ENCODE data around the gene TBCA. TPM values are rescaled to one million over a fixed set of nuclear protein-coding genes. Genes with fewer than 3 reads are reported as not detected.

Gene TBCA
- total and polyA plus RNA-seq, 2 experiments from 2014 or later, result 60.1 to 257 TPM

GRCh38 chr5:77734885-77735284 is 41.3 kb downstream of the TBCA start:
- Histone ChIP-seq H3K36me3 (ENCODE audit: low read depth) (no peaks in the 10 kb centered on the region), H3K27ac (no peak overlapping the region), H3K4me1 (ENCODE audit: insufficient read depth) (no peaks in the 10 kb centered on the region), H3K4me3 (no peak overlapping the region), H3K79me2 (ENCODE audit: insufficient read depth) (peaks cover 100% of the 10 kb centered on the region), H4K20me1 (ENCODE audit: insufficient read depth) (peaks cover 16% of the 10 kb centered on the region; the same call in 1 of the 2 replicates), H3F3A (ENCODE audit: insufficient read depth) (no peaks in the 10 kb centered on the region), H3K27me3 (replicated peaks; ENCODE audit: insufficient read depth) (no peaks in the 10 kb centered on the region), H3K4me2 (ENCODE audit: unreplicated experiment) (no peak overlapping the region), H2AFZ (no peak overlapping the region), H3K9ac (no peak overlapping the region), H3K9me2 (ENCODE audit: insufficient read depth) (no peaks in the 10 kb centered on the region), H3K9me3 (ENCODE audit: low read depth) (no peaks in the 10 kb centered on the region)
- DNase-seq, result no peak
- WGBS, 2 experiments (ENCODE audit: low coverage in 1 of 2, low lambda C conversion rate in 2 of 2, missing lambda C conversion rate in 2 of 2), result 99 to 100% methylated on average over 2 of the region's 2 CpGs
- in situ Hi-C loops (cut with MboI), result no loop called here
- TF ChIP-seq EZH2phosphoT487 (IDR thresholded peaks at IDR 0.05; ENCODE audit: insufficient read depth, low read depth), result no peak

GRCh38 chr5:77733130-77733529 is 43.0 kb downstream of the TBCA start:
- in situ Hi-C loops (cut with MboI), result no loop called here
- H3K36me3 ChIP-seq (ENCODE audit: low read depth), result no peaks in the 10 kb centered on the region
- no peak overlapping the region for H3K27ac ChIP-seq
- H4K20me1 ChIP-seq (ENCODE audit: insufficient read depth), result peaks cover 17% of the 10 kb centered on the region; the same call in 1 of the 2 replicates
- H3K4me1 ChIP-seq (ENCODE audit: insufficient read depth), result no peaks in the 10 kb centered on the region
- no peaks in the 10 kb centered on the region for H3K27me3 ChIP-seq (replicated peaks; ENCODE audit: insufficient read depth)
- 97% methylated on average over 3 of the region's 3 CpGs for WGBS, 2 experiments (ENCODE audit: low coverage in 1 of 2, low lambda C conversion rate in 2 of 2, missing lambda C conversion rate in 2 of 2)
- no peak overlapping the region for H2AFZ ChIP-seq
- H3K9me2 ChIP-seq (ENCODE audit: insufficient read depth), result no peaks in the 10 kb centered on the region
- H3F3A ChIP-seq (ENCODE audit: insufficient read depth), result no peaks in the 10 kb centered on the region
- H3K4me3 ChIP-seq, result no peak overlapping the region
- H3K9ac ChIP-seq, result no peak overlapping the region
- TF ChIP-seq EZH2phosphoT487 (IDR thresholded peaks at IDR 0.05; ENCODE audit: insufficient read depth, low read depth), result no peak
- no peak for TF ChIP-seq EZH2 (IDR thresholded peaks at IDR 0.05; ENCODE audit: insufficient read depth, poor library complexity, severe bottlenecking)
- peaks cover 100% of the 10 kb centered on the region for H3K79me2 ChIP-seq (ENCODE audit: insufficient read depth)
- no peaks in the 10 kb centered on the region for H3K9me3 ChIP-seq (ENCODE audit: low read depth)
- no peak overlapping the region for H3K4me2 ChIP-seq (ENCODE audit: unreplicated experiment)
- DNase-seq, result no peak

- Histone ChIP-seq H3K9ac (no peak overlapping the region), H3K4me1 (ENCODE audit: insufficient read depth) (no peaks in the 10 kb centered on the region), H3K27ac (no peak overlapping the region), H4K20me1 (ENCODE audit: insufficient read depth) (0 out of 2 replicates have a peak, but pooled peaks cover 14% of the 10 kb centered on the region), H3K4me2 (ENCODE audit: unreplicated experiment) (no peak overlapping the region), H3K27me3 (replicated peaks; ENCODE audit: insufficient read depth) (no peaks in the 10 kb centered on the region), H3K36me3 (ENCODE audit: low read depth) (no peaks in the 10 kb centered on the region), H3K4me3 (no peak overlapping the region), H3K9me2 (ENCODE audit: insufficient read depth) (no peaks in the 10 kb centered on the region), H2AFZ (no peak overlapping the region), H3K9me3 (ENCODE audit: low read depth) (no peaks in the 10 kb centered on the region), H3K79me2 (ENCODE audit: insufficient read depth) (peaks cover 98% of the 10 kb centered on the region), H3F3A (ENCODE audit: insufficient read depth) (no peaks in the 10 kb centered on the region)
- in situ Hi-C loops (cut with MboI), result no loop called here
- no peak for DNase-seq
- WGBS, 2 experiments (ENCODE audit: low coverage in 1 of 2, low lambda C conversion rate in 2 of 2, missing lambda C conversion rate in 2 of 2), result 84 to 86% methylated on average over 3 of the region's 3 CpGs
- TF ChIP-seq EZH2 (IDR thresholded peaks at IDR 0.05; ENCODE audit: insufficient read depth, poor library complexity, severe bottlenecking) (no peak), EZH2phosphoT487 (IDR thresholded peaks at IDR 0.05; ENCODE audit: insufficient read depth, low read depth) (no peak)
These were observed 48.9 kb downstream of the TBCA start for GRCh38 chr5:77727190-77727589.

- no peak overlapping the region for H3K4me2 ChIP-seq (ENCODE audit: unreplicated experiment)
- no peaks in the 10 kb centered on the region for H3K27me3 ChIP-seq (replicated peaks; ENCODE audit: insufficient read depth)
- no peak overlapping the region for H3K4me3 ChIP-seq
- peaks cover 98% of the 10 kb centered on the region for H3K79me2 ChIP-seq (ENCODE audit: insufficient read depth)
- H3K9me3 ChIP-seq (ENCODE audit: low read depth), result no peaks in the 10 kb centered on the region
- 83 to 84% methylated on average over 7 of the region's 7 CpGs for WGBS, 2 experiments (ENCODE audit: low coverage in 1 of 2, low lambda C conversion rate in 2 of 2, missing lambda C conversion rate in 2 of 2)
- no peak for DNase-seq
- no peaks in the 10 kb centered on the region for H3K36me3 ChIP-seq (ENCODE audit: low read depth)
- H3K27ac ChIP-seq, result no peak overlapping the region
- H2AFZ ChIP-seq, result no peak overlapping the region
- no peaks in the 10 kb centered on the region for H3F3A ChIP-seq (ENCODE audit: insufficient read depth)
- no peak overlapping the region for H3K9ac ChIP-seq
- no peaks in the 10 kb centered on the region for H3K9me2 ChIP-seq (ENCODE audit: insufficient read depth)
- TF ChIP-seq EZH2 (IDR thresholded peaks at IDR 0.05; ENCODE audit: insufficient read depth, poor library complexity, severe bottlenecking), result no peak
- no peak for TF ChIP-seq EZH2phosphoT487 (IDR thresholded peaks at IDR 0.05; ENCODE audit: insufficient read depth, low read depth)
- H4K20me1 ChIP-seq (ENCODE audit: insufficient read depth), result 0 out of 2 replicates have a peak, but pooled peaks cover 13% of the 10 kb centered on the region
- H3K4me1 ChIP-seq (ENCODE audit: insufficient read depth), result no peaks in the 10 kb centered on the region
- in situ Hi-C loops (cut with MboI), result no loop called here
These were observed 50.5 kb downstream of the TBCA start for GRCh38 chr5:77725616-77726015.

- H3K9me2 ChIP-seq (ENCODE audit: insufficient read depth), result no peaks in the 10 kb centered on the region
- H4K20me1 ChIP-seq (ENCODE audit: insufficient read depth), result 0 out of 2 replicates have a peak, but pooled peaks cover 6% of the 10 kb centered on the region
- no peak overlapping the region for H2AFZ ChIP-seq
- no peak overlapping the region for H3K9ac ChIP-seq
- in situ Hi-C loops (cut with MboI), result no loop called here
- H3K27me3 ChIP-seq (replicated peaks; ENCODE audit: insufficient read depth), result no peaks in the 10 kb centered on the region
- H3K4me2 ChIP-seq (ENCODE audit: unreplicated experiment), result no peak overlapping the region
- H3K4me1 ChIP-seq (ENCODE audit: insufficient read depth), result no peaks in the 10 kb centered on the region
- no peaks in the 10 kb centered on the region for H3F3A ChIP-seq (ENCODE audit: insufficient read depth)
- H3K27ac ChIP-seq, result no peak overlapping the region
- H3K4me3 ChIP-seq, result no peak overlapping the region
- H3K36me3 ChIP-seq (ENCODE audit: low read depth), result no peaks in the 10 kb centered on the region
- TF ChIP-seq EZH2 (IDR thresholded peaks at IDR 0.05; ENCODE audit: insufficient read depth, poor library complexity, severe bottlenecking) (no peak), EZH2phosphoT487 (IDR thresholded peaks at IDR 0.05; ENCODE audit: insufficient read depth, low read depth) (no peak)
- WGBS, 2 experiments (ENCODE audit: low coverage in 1 of 2, low lambda C conversion rate in 2 of 2, missing lambda C conversion rate in 2 of 2), result 77 to 83% methylated on average over 5 of the region's 5 CpGs
- DNase-seq, result no peak
- H3K79me2 ChIP-seq (ENCODE audit: insufficient read depth), result peaks cover 98% of the 10 kb centered on the region
- no peaks in the 10 kb centered on the region for H3K9me3 ChIP-seq (ENCODE audit: low read depth)
These were observed 51.2 kb downstream of the TBCA start for GRCh38 chr5:77724934-77725333.

Measured in GM23248 (cell line).